Measurements from ENCODE around the gene VWA7.

The VWA7 gene

DNA sequence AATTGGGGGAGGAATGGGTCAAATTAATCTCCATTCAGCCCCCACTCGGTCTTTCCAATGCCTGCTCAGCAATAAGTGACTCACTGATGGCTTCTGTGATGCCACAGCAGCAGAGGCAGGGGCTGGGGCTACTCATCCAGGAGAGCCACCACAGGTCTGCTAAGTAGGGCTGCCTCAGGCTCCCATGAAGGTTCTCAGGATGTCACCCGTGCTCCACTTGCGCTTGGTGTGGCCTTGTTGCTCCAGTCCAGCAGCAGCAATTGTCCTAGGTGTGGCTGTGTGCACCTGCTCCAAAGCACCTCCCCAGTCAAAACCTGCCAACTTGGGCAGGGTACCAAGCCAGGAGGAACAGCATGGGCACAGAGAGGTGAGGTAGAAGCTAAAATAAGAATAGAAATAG is 55.0 kb downstream of the VWA7 start:
- Histone ChIP-seq H3K27me3 (replicated peaks; ENCODE audit: control insufficient read depth, insufficient read depth, low read length) (peaks cover 2% of the 10 kb centered on the region), H3K4me1 (ENCODE audit: control insufficient read depth, insufficient read depth, low read length) (peaks cover 3% of the 10 kb centered on the region), H3K4me3 (ENCODE audit: low read length) (no peak overlapping the region), H3K9me3 (ENCODE audit: control insufficient read depth, low read length) (no peaks in the 10 kb centered on the region), H3K9ac (ENCODE audit: low read length) (no peak overlapping the region), H3K36me3 (ENCODE audit: control insufficient read depth, insufficient read depth, low read length, severe bottlenecking) (peaks cover 11% of the 10 kb centered on the region)
- no peak for DNase-seq (ENCODE audit: low read depth)

DNA sequence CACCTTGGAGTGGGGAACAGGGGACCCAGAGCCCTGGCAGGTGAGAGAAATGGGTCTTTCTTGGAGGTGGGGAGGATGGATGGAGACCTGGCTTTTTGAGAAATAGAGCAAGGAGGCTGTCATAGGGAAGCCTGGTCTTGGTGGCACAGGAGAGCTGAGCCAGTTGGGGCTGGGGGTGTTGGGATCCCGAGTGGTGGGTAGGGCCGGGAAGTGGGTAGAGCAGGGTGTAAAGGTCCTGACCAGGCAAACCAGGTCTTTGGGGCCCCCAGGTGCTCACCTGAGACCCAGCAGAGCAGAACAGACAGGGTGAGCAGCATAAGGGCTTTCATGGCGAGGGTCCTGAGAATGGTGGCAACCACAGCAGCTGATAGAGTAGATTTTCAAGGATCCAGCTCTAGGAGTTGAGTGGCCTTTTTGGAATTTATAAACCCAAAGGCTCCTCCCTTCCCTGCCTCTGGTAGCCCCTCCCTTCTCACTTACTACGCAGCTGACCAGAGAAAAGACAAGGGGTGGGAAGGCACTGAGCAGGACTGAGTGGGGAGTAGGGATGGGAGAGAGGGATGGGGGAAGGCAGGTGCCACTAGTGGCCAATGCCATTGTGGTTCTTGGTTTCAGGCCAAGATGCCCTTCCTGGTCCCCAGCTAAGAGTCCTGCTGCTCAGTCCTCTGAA is 55.6 kb downstream of the VWA7 start, which contains the start of gene LY6G6C:
Gene LY6G6C (minus strand): TSS at position 396 of the 670 bp plus-strand sequence. CDS start 67 bp downstream, at position 329.
- Histone ChIP-seq H3K27me3 (replicated peaks; ENCODE audit: control insufficient read depth, insufficient read depth, low read length) (peaks cover 2% of the 10 kb centered on the region), H3K4me3 (ENCODE audit: low read length) (no peak within 1 kb of the TSS), H3K36me3 (ENCODE audit: control insufficient read depth, insufficient read depth, low read length, severe bottlenecking) (peaks cover 5% of the 10 kb centered on the region), H3K4me1 (ENCODE audit: control insufficient read depth, insufficient read depth, low read length) (no peaks in the 10 kb centered on the region), H3K9ac (ENCODE audit: low read length) (no peak within 1 kb of the TSS), H3K9me3 (ENCODE audit: control insufficient read depth, low read length) (no peaks in the 10 kb centered on the region)
- DNase-seq (ENCODE audit: low read depth): no peak

DNA sequence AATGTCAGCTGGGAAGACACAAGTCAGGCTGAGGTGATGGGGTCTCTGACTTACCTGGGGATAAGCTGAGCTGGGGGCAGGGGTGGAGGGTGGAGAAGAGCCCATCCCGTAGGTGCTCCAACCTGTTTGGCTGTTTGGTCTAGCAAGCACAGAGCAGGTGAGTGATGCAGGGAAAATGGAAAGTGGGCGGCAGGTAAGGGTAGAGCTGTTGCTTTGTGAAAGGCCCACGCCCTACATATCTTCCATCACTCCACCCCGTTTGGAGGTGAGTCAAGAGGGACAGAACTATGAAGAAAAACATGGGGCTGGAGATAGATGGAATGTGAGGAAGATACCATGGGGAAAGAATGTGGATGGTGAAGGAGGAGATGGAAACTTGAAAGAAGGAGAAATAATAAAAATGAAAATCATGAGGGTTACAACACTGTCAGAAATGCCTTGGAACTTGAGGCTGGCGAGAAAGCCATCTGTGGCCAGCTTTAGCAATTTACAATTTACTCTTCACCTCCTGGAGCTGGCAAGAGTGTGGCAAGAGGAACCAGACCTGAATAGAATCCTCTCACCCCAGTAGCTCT is 56.8 kb downstream of the VWA7 start:
- no peak overlapping the region for H3K9ac ChIP-seq (ENCODE audit: low read length)
- H3K4me1 ChIP-seq (ENCODE audit: control insufficient read depth, insufficient read depth, low read length): no peaks in the 10 kb centered on the region
- no peak for DNase-seq (ENCODE audit: low read depth)
- H3K36me3 ChIP-seq (ENCODE audit: control insufficient read depth, insufficient read depth, low read length, severe bottlenecking): no peaks in the 10 kb centered on the region
- no peak overlapping the region for H3K4me3 ChIP-seq (ENCODE audit: low read length)
- H3K27me3 ChIP-seq (replicated peaks; ENCODE audit: control insufficient read depth, insufficient read depth, low read length): peaks cover 2% of the 10 kb centered on the region
- H3K9me3 ChIP-seq (ENCODE audit: control insufficient read depth, low read length): no peaks in the 10 kb centered on the region

DNA sequence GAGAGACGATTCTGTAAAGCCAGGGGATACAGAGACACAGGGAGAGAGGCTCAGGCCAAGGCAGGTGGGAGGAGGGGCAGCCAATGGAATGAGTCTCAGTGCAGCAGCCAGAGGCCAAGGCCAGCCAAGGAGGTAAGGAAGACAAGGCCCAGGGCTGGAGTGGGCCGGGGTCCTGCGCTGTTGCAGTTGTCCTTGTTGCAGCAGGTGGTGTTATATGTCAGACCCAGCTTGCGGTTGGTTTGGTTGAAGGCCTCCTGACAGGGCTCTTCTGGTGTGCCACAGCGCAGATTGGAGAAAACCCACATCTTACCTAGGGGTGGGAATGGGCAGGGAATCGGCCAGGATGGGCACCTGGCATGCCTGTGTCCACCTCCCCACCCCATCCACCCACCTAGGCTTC is 58.1 kb downstream of the VWA7 start:
- Histone ChIP-seq H3K4me3 (ENCODE audit: low read length) (no peak overlapping the region), H3K36me3 (ENCODE audit: control insufficient read depth, insufficient read depth, low read length, severe bottlenecking) (no peaks in the 10 kb centered on the region), H3K9ac (ENCODE audit: low read length) (no peak overlapping the region), H3K27me3 (replicated peaks; ENCODE audit: control insufficient read depth, insufficient read depth, low read length) (peaks cover 6% of the 10 kb centered on the region), H3K4me1 (ENCODE audit: control insufficient read depth, insufficient read depth, low read length) (no peaks in the 10 kb centered on the region), H3K9me3 (ENCODE audit: control insufficient read depth, low read length) (no peaks in the 10 kb centered on the region)
- DNase-seq (ENCODE audit: low read depth): no peak

DNA sequence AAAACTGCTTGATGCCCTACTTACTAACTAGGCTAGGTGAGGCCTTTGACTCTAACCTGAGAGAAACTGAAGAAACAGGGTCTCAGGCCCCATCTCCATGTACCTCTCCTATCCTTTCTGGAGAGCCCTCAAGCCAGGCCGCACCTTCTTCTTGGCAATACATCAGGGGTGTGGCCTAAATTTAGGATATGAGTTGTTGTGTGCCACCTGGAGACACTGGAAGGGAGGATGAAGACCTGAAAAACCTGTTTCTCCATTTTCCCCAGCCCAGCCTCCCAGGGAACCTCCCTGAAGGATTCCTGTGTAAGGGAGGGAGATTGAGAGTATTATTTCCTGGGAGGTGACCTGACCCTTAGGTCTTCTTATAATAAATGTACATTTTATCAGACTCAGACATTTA is 58.9 kb downstream of the VWA7 start:
- peaks cover 10% of the 10 kb centered on the region for H3K27me3 ChIP-seq (replicated peaks; ENCODE audit: control insufficient read depth, insufficient read depth, low read length)
- H3K4me3 ChIP-seq (ENCODE audit: low read length): no peak overlapping the region
- no peaks in the 10 kb centered on the region for H3K9me3 ChIP-seq (ENCODE audit: control insufficient read depth, low read length)
- H3K9ac ChIP-seq (ENCODE audit: low read length): no peak overlapping the region
- no peaks in the 10 kb centered on the region for H3K4me1 ChIP-seq (ENCODE audit: control insufficient read depth, insufficient read depth, low read length)
- no peak for DNase-seq (ENCODE audit: low read depth)
- H3K36me3 ChIP-seq (ENCODE audit: control insufficient read depth, insufficient read depth, low read length, severe bottlenecking): no peaks in the 10 kb centered on the region

DNA sequence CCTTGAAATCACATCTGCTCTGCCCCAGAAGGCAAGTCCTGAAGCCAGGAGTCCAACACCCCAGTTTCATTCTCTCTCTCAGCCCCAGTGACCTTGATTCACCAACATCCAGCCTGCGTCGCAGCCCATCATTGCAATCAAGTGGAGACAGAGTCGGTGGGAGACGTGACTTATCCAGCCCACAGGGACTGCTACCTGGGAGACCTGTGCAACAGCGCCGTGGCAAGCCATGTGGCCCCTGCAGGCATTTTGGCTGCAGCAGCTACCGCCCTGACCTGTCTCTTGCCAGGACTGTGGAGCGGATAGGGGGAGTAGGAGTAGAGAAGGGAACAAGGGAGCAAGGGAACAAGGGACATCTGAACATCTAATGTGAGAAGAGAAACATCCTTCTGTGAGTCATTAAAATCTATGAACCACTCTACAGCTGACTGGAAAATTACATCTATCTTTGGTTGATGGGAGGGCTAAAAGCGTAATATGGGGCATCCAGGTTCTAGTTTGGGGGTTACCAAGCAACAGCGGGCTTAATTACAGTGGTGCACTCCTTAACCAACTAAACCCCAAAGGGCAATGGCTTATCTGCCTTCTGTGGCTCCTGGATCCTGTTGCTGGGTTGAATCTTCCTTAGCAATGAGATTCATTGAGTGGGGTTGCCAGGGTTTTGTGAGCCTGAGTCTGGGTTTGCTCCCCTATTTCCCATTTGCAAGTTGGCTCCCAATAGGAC is 59.5 kb downstream of the VWA7 start:
- no peaks in the 10 kb centered on the region for H3K4me1 ChIP-seq (ENCODE audit: control insufficient read depth, insufficient read depth, low read length)
- H3K9me3 ChIP-seq (ENCODE audit: control insufficient read depth, low read length): no peaks in the 10 kb centered on the region
- peaks cover 10% of the 10 kb centered on the region for H3K27me3 ChIP-seq (replicated peaks; ENCODE audit: control insufficient read depth, insufficient read depth, low read length)
- H3K4me3 ChIP-seq (ENCODE audit: low read length): no peak overlapping the region
- H3K36me3 ChIP-seq (ENCODE audit: control insufficient read depth, insufficient read depth, low read length, severe bottlenecking): no peaks in the 10 kb centered on the region
- no peak for DNase-seq (ENCODE audit: low read depth)
- no peak overlapping the region for H3K9ac ChIP-seq (ENCODE audit: low read length)
